Retinal pigment epithelial cell (primary cell): ENCODE measurements around the gene C12orf75.

Experiments
- DNase-seq: peaks from one replicate; pipeline ENCODE4 v3.0.0-alpha.2; 2010; ENCODE audit warnings: low read depth
- H3K4me3 ChIP-seq: 2 replicates; pipeline ENCODE4 v1.5.1; 2011; ENCODE audit warnings: mild to moderate bottlenecking, low read length, control low read depth, moderate library complexity
- TF ChIP-seq, protein P1 (sequence below): conservative IDR thresholded peaks from 2 replicates; pipeline ENCODE4 v1.5.1; 2011; ENCODE audit warnings: low read depth, low read length, control low read depth, inconsistent platforms

Gene C12orf75

DNA sequence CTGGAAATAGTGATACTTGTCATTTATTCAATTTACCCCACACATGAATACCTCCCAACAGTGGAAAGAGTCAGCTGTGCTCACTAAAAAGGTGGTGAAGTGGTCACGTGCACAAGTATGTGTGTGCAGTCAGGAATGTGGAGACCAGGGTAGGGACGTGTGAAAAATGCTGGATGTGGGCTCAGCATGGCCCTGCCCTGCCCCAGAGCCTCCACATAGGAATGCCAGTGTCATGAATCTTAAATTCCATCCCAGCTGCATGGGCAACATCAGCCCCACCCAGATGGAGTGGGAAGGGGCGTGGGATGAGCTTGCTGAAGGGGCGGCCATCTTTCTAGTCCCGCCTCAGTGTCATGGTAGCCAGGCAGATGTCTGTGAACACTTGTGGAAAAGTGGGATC, 87.7 kb downstream of the C12orf75 start:
- DNase-seq: peak; percentile 80
- TF ChIP-seq, protein P1, sequence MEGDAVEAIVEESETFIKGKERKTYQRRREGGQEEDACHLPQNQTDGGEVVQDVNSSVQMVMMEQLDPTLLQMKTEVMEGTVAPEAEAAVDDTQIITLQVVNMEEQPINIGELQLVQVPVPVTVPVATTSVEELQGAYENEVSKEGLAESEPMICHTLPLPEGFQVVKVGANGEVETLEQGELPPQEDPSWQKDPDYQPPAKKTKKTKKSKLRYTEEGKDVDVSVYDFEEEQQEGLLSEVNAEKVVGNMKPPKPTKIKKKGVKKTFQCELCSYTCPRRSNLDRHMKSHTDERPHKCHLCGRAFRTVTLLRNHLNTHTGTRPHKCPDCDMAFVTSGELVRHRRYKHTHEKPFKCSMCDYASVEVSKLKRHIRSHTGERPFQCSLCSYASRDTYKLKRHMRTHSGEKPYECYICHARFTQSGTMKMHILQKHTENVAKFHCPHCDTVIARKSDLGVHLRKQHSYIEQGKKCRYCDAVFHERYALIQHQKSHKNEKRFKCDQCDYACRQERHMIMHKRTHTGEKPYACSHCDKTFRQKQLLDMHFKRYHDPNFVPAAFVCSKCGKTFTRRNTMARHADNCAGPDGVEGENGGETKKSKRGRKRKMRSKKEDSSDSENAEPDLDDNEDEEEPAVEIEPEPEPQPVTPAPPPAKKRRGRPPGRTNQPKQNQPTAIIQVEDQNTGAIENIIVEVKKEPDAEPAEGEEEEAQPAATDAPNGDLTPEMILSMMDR: no peak
- H3K4me3 ChIP-seq: no peak overlapping the region

DNA sequence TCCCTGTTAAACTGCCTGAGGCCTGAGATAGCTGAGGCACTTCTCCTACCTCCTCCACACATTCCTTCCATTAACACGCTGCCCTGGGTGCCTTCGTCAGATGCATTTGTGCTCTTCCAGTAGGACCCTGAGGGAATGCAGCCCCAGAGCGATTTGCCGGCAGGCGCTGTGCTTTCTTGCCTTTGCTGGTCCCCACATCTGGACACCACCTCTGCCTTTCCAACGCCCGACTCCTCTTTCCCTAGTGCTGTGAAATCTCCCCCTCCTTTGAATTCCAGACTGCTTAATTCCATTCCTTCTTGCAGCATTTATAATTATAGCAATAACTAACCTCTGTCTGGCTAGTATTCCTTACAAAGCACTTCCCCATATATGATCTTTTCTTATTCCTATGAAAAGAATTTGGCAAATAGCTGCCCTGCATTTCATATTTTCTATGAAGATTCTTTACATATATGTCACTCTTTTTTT, 88.4 kb downstream of the C12orf75 start:
- TF ChIP-seq, protein P1: no peak
- no peak overlapping the region for H3K4me3 ChIP-seq
- DNase-seq: no peak

DNA sequence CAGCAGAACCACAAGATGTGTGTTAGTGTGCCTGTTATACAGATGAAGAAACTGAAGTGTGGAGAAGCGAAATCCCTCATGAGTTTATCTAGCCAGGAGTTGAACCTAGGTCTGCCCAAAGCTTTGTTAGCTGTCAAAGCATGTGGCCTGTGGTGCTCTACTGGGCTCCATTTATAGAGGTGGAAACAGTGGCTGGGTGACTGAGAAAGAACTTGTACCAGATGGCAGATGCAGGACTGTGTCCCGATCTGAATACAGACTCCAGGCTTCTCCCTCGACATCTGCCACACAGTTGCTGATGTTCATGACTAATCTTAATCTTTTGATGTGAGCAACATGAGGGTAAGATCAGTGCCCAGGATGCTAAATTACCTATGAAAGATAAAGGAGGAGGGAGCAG, 89.1 kb downstream of the C12orf75 start:
- TF ChIP-seq, protein P1: no peak
- no peak for DNase-seq
- no peak overlapping the region for H3K4me3 ChIP-seq

DNA sequence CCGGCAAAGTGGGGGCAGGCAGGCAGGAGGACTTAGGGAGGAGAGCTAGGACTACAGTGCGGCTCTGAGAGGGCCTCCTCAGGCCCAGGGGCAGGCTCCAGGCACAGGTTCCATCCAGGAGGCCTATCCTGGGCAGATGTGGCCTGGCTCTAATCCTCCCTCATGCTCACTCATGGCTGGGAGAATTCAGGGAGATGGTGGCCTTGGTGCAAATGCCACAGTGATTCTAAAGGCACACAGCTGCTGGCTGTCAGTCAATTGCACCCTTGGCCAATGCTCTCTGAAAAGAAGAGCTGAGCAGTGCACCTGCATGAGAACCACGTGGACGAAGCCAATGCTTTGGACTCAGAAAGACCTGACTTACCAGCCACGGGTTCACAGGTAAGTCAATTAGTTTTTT, 89.6 kb downstream of the C12orf75 start:
- H3K4me3 ChIP-seq: no peak overlapping the region
- no peak for DNase-seq
- TF ChIP-seq, protein P1: no peak

DNA sequence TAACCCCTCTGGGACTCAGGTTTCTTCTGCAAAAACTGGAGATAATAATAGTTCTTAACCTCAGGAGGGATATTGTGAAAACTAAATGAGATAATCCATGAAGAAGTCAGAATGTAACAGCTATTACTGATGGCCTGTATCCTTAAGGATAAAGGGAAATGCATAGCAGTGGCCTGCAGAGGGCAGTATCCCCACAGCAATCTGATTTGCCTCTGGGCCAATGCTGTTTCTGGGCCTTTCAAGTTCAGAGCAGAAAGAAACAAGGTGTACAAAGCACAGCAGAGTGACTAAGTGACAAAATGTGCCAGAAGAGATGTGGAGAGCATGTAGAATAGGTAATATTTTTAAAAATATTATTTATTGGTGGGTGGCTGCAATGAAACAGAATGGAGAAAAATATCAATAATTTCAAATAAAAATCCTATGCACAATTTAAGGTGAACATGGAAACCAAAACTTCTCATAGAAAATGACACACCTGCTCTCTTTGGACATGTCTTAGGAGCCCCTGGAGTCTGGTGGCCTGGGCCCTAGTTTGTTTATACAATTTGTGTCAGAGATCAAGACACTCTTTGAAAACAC, 90.3 kb downstream of the C12orf75 start:
- DNase-seq: peak; percentile 33
- no peak overlapping the region for H3K4me3 ChIP-seq
- TF ChIP-seq, protein P1: peak; percentile 92
